GM12878 (cell line): Measurements from ENCODE around the gene MYO6. TPM values are rescaled to one million over a fixed set of nuclear protein-coding genes. Genes with fewer than 3 reads are reported as not detected.

ENCODE experiments used
- ATAC-seq: fragments of 200-7000 bp; cut with Tn5 transposase; 3 replicates; pipeline ENCODE4 v1.9.1; 2020; ENCODE audit warnings: mild to moderate bottlenecking, moderate library complexity
- BruUV-seq: library from RNA; stranded (reverse); fragments of 400-500 nt; replicated peaks from 2 replicates; lab custom pipeline; 2021; lab: Mats Ljungman, UMichigan
- CTCF ChIA-PET: fragments of 300-600 bp; sonication (Branson Sonifier 250); formaldehyde crosslinking; extraction: SDS; loops from one replicate; lab custom pipeline; 2021; ENCODE audit warnings: inconsistent platforms; lab: Yijun Ruan, JAX
- POLR2A ChIA-PET: fragments of 350-600 bp; formaldehyde crosslinking; extraction: SDS; loops from one replicate; lab custom pipeline; 2021; ENCODE audit warnings: inconsistent platforms; lab: Charles Lee
- RAD21 ChIA-PET: fragments of 300-600 bp; sonication (Branson Sonifier 250); formaldehyde crosslinking; loops from one replicate; lab custom pipeline; 2023; ENCODE audit warnings: antibody characterized with exemption; ENCODE audit not compliant: unreplicated experiment; lab: Charles Lee
- SMC1A ChIA-PET: fragments of 300-600 bp; sonication (Branson Sonifier 250); formaldehyde crosslinking; loops from one replicate; lab custom pipeline; 2023; ENCODE audit not compliant: unreplicated experiment, uncharacterized antibody; lab: Charles Lee
- DNase-seq: peaks from one replicate; pipeline ENCODE4 v3.0.0-alpha.2; 2011; ENCODE audit warnings: low read depth, low spot score
- FAIRE-seq: peaks from 3 replicates; lab custom pipeline; 2011; peaks lifted over from hg19 to GRCh38; lab: Jason Lieb, UNC
- H2AFZ ChIP-seq: 2 replicates; pipeline ENCODE4 v1.6.0; 2011; ENCODE audit warnings: low read depth, low read length, control low read depth; ENCODE audit not compliant: control insufficient read depth
- H3K27ac ChIP-seq: 2 replicates; pipeline ENCODE4 v1.5.1; 2011; ENCODE audit warnings: control low read depth; ENCODE audit not compliant: control insufficient read depth, insufficient read depth
- H3K27me3 ChIP-seq, 2 experiments: replicated peaks in 1 of 2; 2 replicates each; pipeline versions ENCODE4 v1.6.0 to v1.6.1; 2011; ENCODE audit warnings: low read length in 1 of 2; ENCODE audit not compliant: control insufficient read depth in 2 of 2, insufficient read depth in 2 of 2
- H3K36me3 ChIP-seq, 2 experiments: 2 replicates each; pipeline ENCODE4 v1.5.1; 2011; ENCODE audit warnings: low read length in 1 of 2; ENCODE audit not compliant: control insufficient read depth in 2 of 2, insufficient read depth in 2 of 2
- H3K4me1 ChIP-seq: 2 replicates; pipeline ENCODE4 v1.6.1; 2011; ENCODE audit warnings: mild to moderate bottlenecking, low read length, moderate library complexity, mixed read lengths; ENCODE audit not compliant: control insufficient read depth, insufficient read depth
- H3K4me2 ChIP-seq: 2 replicates; pipeline ENCODE4 v1.6.0; 2011; ENCODE audit warnings: control low read depth; ENCODE audit not compliant: control insufficient read depth, insufficient read depth
- H3K4me3 ChIP-seq: fragments of 200-600 bp; sonication (generic); 2 replicates; pipeline ENCODE4 v1.5.1; 2016
- H3K79me2 ChIP-seq: 2 replicates; pipeline ENCODE4 v1.6.0; 2011; ENCODE audit warnings: low read length; ENCODE audit not compliant: control insufficient read depth, insufficient read depth
- H3K9ac ChIP-seq: 2 replicates; pipeline ENCODE4 v1.8.0; 2011; ENCODE audit warnings: low read length, control low read depth, mixed read lengths; ENCODE audit not compliant: control insufficient read depth, insufficient read depth
- H3K9me3 ChIP-seq: replicated peaks from 3 replicates; pipeline ENCODE4 v1.5.1; 2011; ENCODE audit warnings: mild to moderate bottlenecking, low read length; ENCODE audit not compliant: control insufficient read depth, insufficient read depth
- H4K20me1 ChIP-seq: 2 replicates; pipeline ENCODE4 v1.6.0; 2011; ENCODE audit not compliant: control insufficient read depth, insufficient read depth
- ATF7 ChIP-seq: fragments of 450-650 bp; IDR thresholded peaks from 2 replicates; pipeline ENCODE4 v1.6.1; 2016; ENCODE audit warnings: low read depth, mild to moderate bottlenecking
- CBX5 ChIP-seq: sonication (generic); IDR thresholded peaks from 2 replicates; pipeline ENCODE4 v1.6.1; 2016; ENCODE audit warnings: low read depth, moderate library complexity, mild to moderate bottlenecking, inconsistent platforms
- HDGF ChIP-seq: fragments of 450-650 bp; IDR thresholded peaks from 2 replicates; pipeline ENCODE4 v1.6.1; 2016; ENCODE audit warnings: antibody characterized with exemption
- IRF3 ChIP-seq: fragments of 450-650 bp; IDR thresholded peaks from 2 replicates; pipeline ENCODE4 v1.6.1; 2014; ENCODE audit warnings: mild to moderate bottlenecking
- KLF5 ChIP-seq: fragments of 450-650 bp; IDR thresholded peaks from 2 replicates; pipeline ENCODE4 v1.6.1; 2014; ENCODE audit warnings: mild to moderate bottlenecking; ENCODE audit not compliant: partially characterized antibody
- MAX ChIP-seq: IDR thresholded peaks from 2 replicates; pipeline ENCODE4 v1.6.1; 2012; ENCODE audit warnings: low read depth, low read length, improper control_type of control experiment
- MTA3 ChIP-seq: IDR thresholded peaks from 2 replicates; pipeline ENCODE4 v1.6.1; 2012; ENCODE audit warnings: low read length, inconsistent platforms, borderline replicate concordance
- NFYA ChIP-seq: IDR thresholded peaks from 2 replicates; pipeline ENCODE4 v1.6.1; 2011; ENCODE audit warnings: low read depth, mild to moderate bottlenecking, low read length, improper control_type of control experiment, borderline replicate concordance
- NRF1 ChIP-seq: conservative IDR thresholded peaks from 2 replicates; pipeline ENCODE4 v1.6.1; 2011; ENCODE audit warnings: mild to moderate bottlenecking, low read depth, low read length, improper control_type of control experiment
- RAD21 ChIP-seq: IDR thresholded peaks from 2 replicates; pipeline ENCODE4 v1.6.1; 2011; ENCODE audit warnings: mild to moderate bottlenecking, low read depth, low read length, moderate library complexity; ENCODE audit not compliant: insufficient read depth
- SMAD5 ChIP-seq: IDR thresholded peaks from 2 replicates; pipeline ENCODE4 v1.6.1; 2016; ENCODE audit warnings: antibody characterized with exemption, low read depth
- STAT1 ChIP-seq: fragments of 450-650 bp; conservative IDR thresholded peaks from 2 replicates; pipeline ENCODE4 v1.6.1; 2014; ENCODE audit warnings: antibody characterized with exemption, mild to moderate bottlenecking
- WGBS: methylation state at CpG from one replicate; pipeline ENCODE4 v1.1.6; 2016; ENCODE audit warnings: low lambda C conversion rate; ENCODE audit not compliant: insufficient replicate concordance, insufficient coverage; ENCODE audit errors: missing lambda C conversion rate; 5-methylcytosine and 5-hydroxymethylcytosine counted together
- in situ Hi-C: fragments of 300-500 bp; cut with MboI; formaldehyde crosslinking; loops from 9 replicates; pipeline ENCODE4 v1.14.3; 2018; ENCODE audit warnings: mixed read lengths
- intact Hi-C: fragments of 100-400 bp; cut with micrococcal nuclease; formaldehyde crosslinking; loops from one replicate; pipeline ENCODE4 v1.14.2; 2022; ENCODE audit not compliant: unreplicated experiment
- polyA plus RNA-seq, 11 experiments: library from polyadenylated mRNA; depleted of rRNA in 4 of 11; unstranded in 6 of 11; stranded (reverse) in 5 of 11; fragments of >200 nt; fragmentation: Nextera tagmentation in 4 of 11; fragmentation: Illumina TruSeq in 1 of 11; extraction: Ambion mirVana in 4 of 11; extraction: Trizol in 1 of 11; gene quantifications; 1 replicate in 1 of 11; 2 replicates in 10 of 11; pipeline versions ENCODE4 v1.2.1 to v1.2.3, GENCODE V29; 2011 to 2016; ENCODE audit warnings: inconsistent platforms in 2 of 11, missing spikeins in 2 of 11, low read depth in 1 of 11
- total RNA-seq, 4 experiments: library from RNA; depleted of rRNA in 3 of 4; stranded (reverse); fragments of >200 nt in 3 of 4; fragmentation: Illumina TruSeq in 1 of 4; extraction: Trizol in 1 of 4; gene quantifications; 2 replicates each; pipeline versions ENCODE4 v1.2.1 to v1.2.3, GENCODE V29; 2013 to 2021
- TF ChIP-seq, protein P1 (sequence below): IDR thresholded peaks from 2 replicates; pipeline ENCODE4 v1.6.1; 2011; ENCODE audit warnings: low read depth, mild to moderate bottlenecking, low read length, moderate library complexity, borderline replicate concordance; ENCODE audit errors: extremely low read depth
- TF ChIP-seq, protein P2 (sequence below), 3 experiments: IDR thresholded peaks in 2 of 3; conservative IDR thresholded peaks in 1 of 3; 2 replicates each; pipeline ENCODE4 v1.5.1; 2011; ENCODE audit warnings: low read depth in 3 of 3, low read length in 3 of 3, mild to moderate bottlenecking in 3 of 3, control low read depth in 2 of 3, moderate library complexity in 2 of 3, inconsistent platforms in 1 of 3, mixed read lengths in 1 of 3; ENCODE audit not compliant: control insufficient read depth in 2 of 3, insufficient read depth in 1 of 3; ENCODE audit errors: extremely low read depth in 1 of 3
- TF ChIP-seq, protein P3 (sequence below): fragments of 450-650 bp; IDR thresholded peaks from 2 replicates; pipeline ENCODE4 v1.6.1; 2017; ENCODE audit warnings: low read depth, mild to moderate bottlenecking, moderate library complexity

Gene MYO6
- total and polyA plus RNA-seq, 10 of the 15 experiments (the other 5 are each of a cell fraction or from before 2014, with no cell fraction given): 7.9 to 30.4 (median 16.8) TPM

GRCh38 chr6:75786152-75786551, 37.1 kb downstream of the MYO6 start:
- Histone ChIP-seq H3K79me2 (no peaks in the 10 kb centered on the region), H3K9me3 (no peaks in the 10 kb centered on the region)

More at GRCh38 chr6:75786152-75786551, 37.1 kb downstream of the MYO6 start:
- no peak overlapping the region for H3K27ac ChIP-seq
- H3K4me1 ChIP-seq: no peaks in the 10 kb centered on the region
- no peaks in the 10 kb centered on the region for H3K36me3 ChIP-seq
- ChIA-PET RAD21 (no interaction called here), CTCF (no interaction called here), POLR2A (interaction anchor here (0.6 to 1.0 kb wide), 2 partner anchors 9 to 16 kb away, joined by 3 to 4 read pairs; no protein-coding TSS in a partner anchor), SMC1A (interaction anchor here (0.5 to 2.1 kb wide), 2 partner anchors 8 to 155 kb away, joined by 5 to 6 read pairs; no protein-coding TSS in a partner anchor)
- 20% methylated on average over 2 of the region's 2 CpGs for WGBS
- no peak overlapping the region for H3K9ac ChIP-seq
- H3K4me2 ChIP-seq: no peak overlapping the region
- no peak for FAIRE-seq
- no peak overlapping the region for H3K4me3 ChIP-seq
- no peaks in the 10 kb centered on the region for H3K27me3 ChIP-seq
- H2AFZ ChIP-seq: no peak overlapping the region
- TF ChIP-seq KLF5: no peak
- TF ChIP-seq, protein P1, sequence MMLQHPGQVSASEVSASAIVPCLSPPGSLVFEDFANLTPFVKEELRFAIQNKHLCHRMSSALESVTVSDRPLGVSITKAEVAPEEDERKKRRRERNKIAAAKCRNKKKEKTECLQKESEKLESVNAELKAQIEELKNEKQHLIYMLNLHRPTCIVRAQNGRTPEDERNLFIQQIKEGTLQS: no peak
- TF ChIP-seq RAD21: no peak
- TF ChIP-seq SMAD5: no peak
- no peak for TF ChIP-seq NRF1
- TF ChIP-seq NFYA: no peak
- TF ChIP-seq STAT1: no peak
- no peak for TF ChIP-seq MAX
- TF ChIP-seq, protein P2, sequence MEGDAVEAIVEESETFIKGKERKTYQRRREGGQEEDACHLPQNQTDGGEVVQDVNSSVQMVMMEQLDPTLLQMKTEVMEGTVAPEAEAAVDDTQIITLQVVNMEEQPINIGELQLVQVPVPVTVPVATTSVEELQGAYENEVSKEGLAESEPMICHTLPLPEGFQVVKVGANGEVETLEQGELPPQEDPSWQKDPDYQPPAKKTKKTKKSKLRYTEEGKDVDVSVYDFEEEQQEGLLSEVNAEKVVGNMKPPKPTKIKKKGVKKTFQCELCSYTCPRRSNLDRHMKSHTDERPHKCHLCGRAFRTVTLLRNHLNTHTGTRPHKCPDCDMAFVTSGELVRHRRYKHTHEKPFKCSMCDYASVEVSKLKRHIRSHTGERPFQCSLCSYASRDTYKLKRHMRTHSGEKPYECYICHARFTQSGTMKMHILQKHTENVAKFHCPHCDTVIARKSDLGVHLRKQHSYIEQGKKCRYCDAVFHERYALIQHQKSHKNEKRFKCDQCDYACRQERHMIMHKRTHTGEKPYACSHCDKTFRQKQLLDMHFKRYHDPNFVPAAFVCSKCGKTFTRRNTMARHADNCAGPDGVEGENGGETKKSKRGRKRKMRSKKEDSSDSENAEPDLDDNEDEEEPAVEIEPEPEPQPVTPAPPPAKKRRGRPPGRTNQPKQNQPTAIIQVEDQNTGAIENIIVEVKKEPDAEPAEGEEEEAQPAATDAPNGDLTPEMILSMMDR (IDR thresholded peaks at IDR 0.05 in 2 of 3, conservative IDR thresholded peaks at IDR 0.05 in 1 of 3; ENCODE audit: control insufficient read depth in 2 of 3, extremely low read depth in 1 of 3, insufficient read depth in 1 of 3, low read depth in 3 of 3, low read length in 3 of 3): no peak
- TF ChIP-seq, protein P3, sequence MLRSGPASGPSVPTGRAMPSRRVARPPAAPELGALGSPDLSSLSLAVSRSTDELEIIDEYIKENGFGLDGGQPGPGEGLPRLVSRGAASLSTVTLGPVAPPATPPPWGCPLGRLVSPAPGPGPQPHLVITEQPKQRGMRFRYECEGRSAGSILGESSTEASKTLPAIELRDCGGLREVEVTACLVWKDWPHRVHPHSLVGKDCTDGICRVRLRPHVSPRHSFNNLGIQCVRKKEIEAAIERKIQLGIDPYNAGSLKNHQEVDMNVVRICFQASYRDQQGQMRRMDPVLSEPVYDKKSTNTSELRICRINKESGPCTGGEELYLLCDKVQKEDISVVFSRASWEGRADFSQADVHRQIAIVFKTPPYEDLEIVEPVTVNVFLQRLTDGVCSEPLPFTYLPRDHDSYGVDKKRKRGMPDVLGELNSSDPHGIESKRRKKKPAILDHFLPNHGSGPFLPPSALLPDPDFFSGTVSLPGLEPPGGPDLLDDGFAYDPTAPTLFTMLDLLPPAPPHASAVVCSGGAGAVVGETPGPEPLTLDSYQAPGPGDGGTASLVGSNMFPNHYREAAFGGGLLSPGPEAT: no peak
- TF ChIP-seq MTA3: no peak
- no peak for TF ChIP-seq CBX5
- no peak for TF ChIP-seq HDGF
- TF ChIP-seq ATF7: no peak
- no peak for TF ChIP-seq IRF3
- intact Hi-C loops: no loop called here
- H4K20me1 ChIP-seq: no peaks in the 10 kb centered on the region
- no peak for ATAC-seq
- DNase-seq: no peak
- in situ Hi-C loops: no loop called here
- no TSS peak for BruUV-seq
